Measurements from ENCODE around the gene CAMTA1. TPM values are rescaled to one million over a fixed set of nuclear protein-coding genes. Genes with fewer than 3 reads are reported as not detected.

The CAMTA1 gene
- total RNA-seq, 1 experiment from 2014 or later = 69.5 TPM

GRCh38 chr1:7683521-7683920, 898.3 kb downstream of the CAMTA1 start:
- CTCF ChIA-PET = interaction anchor here (0.8 kb wide), 1 partner anchor 14 kb away, joined by 3 read pairs; no protein-coding TSS in a partner anchor
- POLR2A ChIA-PET = no interaction called here
- Histone ChIP-seq H3K36me3 (ENCODE audit: control insufficient read depth in 1 of 2, insufficient read depth in 2 of 2, low read length in 2 of 2) (no peaks in the 10 kb centered on the region), H3K9me3 (ENCODE audit: control insufficient read depth in 1 of 2, insufficient read depth in 1 of 2, low read depth in 1 of 2, low read length in 2 of 2) (no peaks in the 10 kb centered on the region), H3K79me2 (ENCODE audit: insufficient read depth, low read length) (no peaks in the 10 kb centered on the region), H3K4me1 (ENCODE audit: control insufficient read depth in 1 of 2, insufficient read depth in 2 of 2, low read length in 2 of 2) (peaks cover 0 to 7% of the 10 kb centered on the region in 2 experiments; a peak in 1 of 4 replicates), H2AFZ (ENCODE audit: low read depth, low read length, poor library complexity, severe bottlenecking) (no peak overlapping the region), H3K4me3 (replicated peaks in 1 of 2; ENCODE audit: low read depth in 1 of 2, low read length in 2 of 2) (no peak overlapping the region), H3K27ac (ENCODE audit: low read depth, low read length) (no peak overlapping the region), H3K27me3 (ENCODE audit: insufficient read depth, low read length) (0 out of 2 replicates have a peak, but pooled peaks cover 2% of the 10 kb centered on the region), H3K4me2 (ENCODE audit: low read length) (no peak overlapping the region), H3K9me2 (ENCODE audit: insufficient read depth) (no peaks in the 10 kb centered on the region), H3K9ac (ENCODE audit: low read length) (no peak overlapping the region), H4K20me1 (ENCODE audit: insufficient read depth) (no peaks in the 10 kb centered on the region)
- intact Hi-C loops (cut with micrococcal nuclease) = no loop called here
- ATAC-seq (no peak), DNase-seq (ENCODE audit: low read depth, low spot score) (no peak)
- no TSS peak for BruUV-seq (replicated peaks)
- TF ChIP-seq ATF3 (IDR thresholded peaks at IDR 0.05) (no peak), EZH2phosphoT487 (IDR thresholded peaks at IDR 0.05; ENCODE audit: borderline replicate concordance) (no peak), EGR1 (IDR thresholded peaks at IDR 0.05; ENCODE audit: low read depth) (no peak), FOSL1 (IDR thresholded peaks at IDR 0.05; ENCODE audit: low read depth) (no peak), ZFX (IDR thresholded peaks at IDR 0.05) (no peak), ELF1 (IDR thresholded peaks at IDR 0.05; ENCODE audit: borderline replicate concordance, low read depth) (no peak), ZNF274 (IDR thresholded peaks at IDR 0.05; ENCODE audit: low read depth, low read length) (no peak), SIN3A (IDR thresholded peaks at IDR 0.05; ENCODE audit: low read depth) (no peak), ZBTB33 (IDR thresholded peaks at IDR 0.05; ENCODE audit: extremely low read depth, insufficient replicate concordance, low read length) (no peak), MAX (IDR thresholded peaks at IDR 0.05) (no peak), CTCF (IDR thresholded peaks at IDR 0.05 in 2 of 3, conservative IDR thresholded peaks at IDR 0.05 in 1 of 3; ENCODE audit: borderline replicate concordance in 1 of 3, insufficient read depth in 1 of 3, low read depth in 2 of 3, low read length in 2 of 3) (no peak)
- RAD21 ChIA-PET (ENCODE audit: low non-redundant PET in 1 of 2, low total read pairs in 2 of 2, uncharacterized antibody in 2 of 2, unreplicated experiment in 2 of 2) = no interaction called here

Data from HCT116 (cell line).